Natural killer cell treated with Interleukin-12 subunit alpha and Interleukin-12 subunit beta and Interleukin-15 and Interleukin-18, amount 100 ng/mL, for 72 hours (primary cell): Measurements from ENCODE around the gene BMP5. TPM values are rescaled to one million over a fixed set of nuclear protein-coding genes. Genes with fewer than 3 reads are reported as not detected.

ENCODE experiments used
- ATAC-seq, 2 donors: fragments of 150-1000 bp; cut with Tn5 transposase in 1 of 2; sonication (Bioruptor Pico), chemical (Tn5 transposase) in 1 of 2; 2 replicates each; pipeline ENCODE4 v1.10.0; 2021
- DNase-seq: peaks from one replicate; pipeline ENCODE4 v3.0.0; 2022; ENCODE audit warnings: low spot score
- H3K27ac Mint-ChIP-seq, 2 donors: 1 replicate in 1 of 2; 2 replicates in 1 of 2; pipeline ENCODE4 v1.8.0; 2022; ENCODE audit warnings: mixed read lengths in 2 of 2, mild to moderate bottlenecking in 1 of 2, moderate library complexity in 1 of 2
- H3K27me3 Mint-ChIP-seq, 2 donors: 1 replicate in 1 of 2; 2 replicates in 1 of 2; pipeline ENCODE4 v1.8.0; 2022; ENCODE audit warnings: mixed read lengths in 2 of 2
- H3K36me3 Mint-ChIP-seq: one replicate; pipeline ENCODE4 v1.8.0; 2022; ENCODE audit warnings: mixed read lengths
- H3K4me1 Mint-ChIP-seq, 2 donors: 1 replicate in 1 of 2; 2 replicates in 1 of 2; pipeline ENCODE4 v1.8.0; 2022; ENCODE audit warnings: low read depth in 2 of 2, mixed read lengths in 2 of 2, mild to moderate bottlenecking in 1 of 2
- H3K4me3 Mint-ChIP-seq: one replicate; pipeline ENCODE4 v1.8.0; 2022; ENCODE audit warnings: mixed read lengths
- H3K9me3 Mint-ChIP-seq: 2 replicates; pipeline ENCODE4 v1.8.0; 2022; ENCODE audit warnings: mixed read lengths
- total RNA-seq, 2 donors: library from RNA; stranded (reverse); gene quantifications; one replicate each; pipeline ENCODE4 v1.2.3, GENCODE V29; 2022

The BMP5 gene
- total RNA-seq, 2 donors from 2014 or later, result not detected

DNA sequence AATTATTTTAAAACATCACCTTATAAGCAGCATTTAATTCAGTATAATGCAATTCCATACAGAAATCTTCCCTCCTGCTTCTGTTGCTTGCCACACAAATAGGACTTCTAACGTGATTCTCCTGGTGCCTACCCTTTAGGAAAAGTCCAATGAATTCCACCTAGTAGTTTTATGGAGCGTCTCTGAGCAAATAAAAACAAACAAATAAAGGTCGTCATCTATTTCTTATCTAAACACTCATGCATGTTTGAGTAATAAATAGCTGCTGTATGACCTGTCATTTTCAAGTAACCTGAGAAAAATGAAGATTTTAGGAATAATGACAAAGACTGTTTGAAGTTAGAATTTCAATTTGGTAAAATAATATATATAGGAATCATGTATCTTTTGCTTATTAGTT, 102.7 kb downstream of the BMP5 start:
- ATAC-seq (no peak), DNase-seq (no peak)
- Mint-ChIP-seq H3K27me3 (no peaks in the 10 kb centered on the region), H3K27ac (no peak overlapping the region), H3K36me3 (peaks cover 2% of the 10 kb centered on the region), H3K4me1 (no peaks in the 10 kb centered on the region), H3K4me3 (no peak overlapping the region), H3K9me3 (peaks cover 16% of the 10 kb centered on the region)

DNA sequence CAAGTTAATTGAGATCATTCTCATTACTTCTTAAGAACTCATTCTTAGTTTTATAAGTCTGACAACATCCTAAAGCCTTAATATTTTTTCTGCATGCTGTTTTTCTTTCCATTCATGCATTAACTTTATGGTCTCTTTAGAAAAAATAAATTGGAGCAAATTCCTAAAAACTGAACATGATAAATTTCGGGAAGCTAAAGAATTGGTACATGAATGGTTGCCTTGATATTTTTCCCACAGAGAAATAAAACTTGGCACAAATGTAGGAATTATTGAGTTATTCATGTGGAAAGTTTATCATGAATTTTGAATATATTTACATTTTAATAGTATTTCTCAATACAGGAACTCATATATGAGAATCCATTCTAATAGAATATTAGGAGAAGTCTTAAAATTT, 115.9 kb downstream of the BMP5 start:
- Mint-ChIP-seq H3K4me3 (no peak overlapping the region), H3K27me3 (no peaks in the 10 kb centered on the region), H3K27ac (no peak overlapping the region), H3K4me1 (no peaks in the 10 kb centered on the region), H3K36me3 (peaks cover 6% of the 10 kb centered on the region), H3K9me3 (peaks cover 8% of the 10 kb centered on the region)
- DNase-seq (no peak), ATAC-seq (no peak)

- Mint-ChIP-seq H3K4me1 (no peaks in the 10 kb centered on the region), H3K9me3 (peaks cover 8% of the 10 kb centered on the region), H3K27me3 (no peaks in the 10 kb centered on the region), H3K4me3 (no peak overlapping the region), H3K36me3 (peaks cover 6% of the 10 kb centered on the region), H3K27ac (no peak overlapping the region)
- ATAC-seq (no peak), DNase-seq (no peak)
Measured at GRCh38 chr6:55758156-55758937, 117.0 kb downstream of the BMP5 start.

GRCh38 chr6:55756531-55757031, 118.8 kb downstream of the BMP5 start:
- H3K4me3 Mint-ChIP-seq, result no peak overlapping the region
- H3K27me3 Mint-ChIP-seq, result no peaks in the 10 kb centered on the region
- ATAC-seq (no peak), DNase-seq (no peak)
- no peaks in the 10 kb centered on the region for H3K4me1 Mint-ChIP-seq
- no peak overlapping the region for H3K27ac Mint-ChIP-seq
- peaks cover 5% of the 10 kb centered on the region for H3K36me3 Mint-ChIP-seq
- H3K9me3 Mint-ChIP-seq, result peaks cover 7% of the 10 kb centered on the region

DNA sequence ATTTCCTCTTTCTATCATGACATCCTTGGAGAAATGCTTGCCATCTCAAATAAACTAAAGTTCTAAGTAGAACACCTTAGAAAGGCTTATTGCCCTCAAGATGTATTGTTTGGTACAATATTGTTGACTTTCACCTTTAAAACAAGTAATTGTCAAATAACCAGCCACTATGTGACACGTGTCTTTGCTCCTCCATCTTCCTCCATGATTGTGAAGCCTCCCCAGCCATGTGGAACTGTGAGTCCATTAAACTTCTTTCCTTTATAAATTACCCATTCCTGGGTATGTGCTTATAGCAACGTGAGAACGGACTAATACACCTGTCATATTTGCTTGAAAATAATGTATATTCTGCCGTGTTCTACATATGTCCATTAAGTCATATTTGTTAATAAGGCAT, 126.5 kb downstream of the BMP5 start:
- H3K27me3 Mint-ChIP-seq, result no peaks in the 10 kb centered on the region

DNA sequence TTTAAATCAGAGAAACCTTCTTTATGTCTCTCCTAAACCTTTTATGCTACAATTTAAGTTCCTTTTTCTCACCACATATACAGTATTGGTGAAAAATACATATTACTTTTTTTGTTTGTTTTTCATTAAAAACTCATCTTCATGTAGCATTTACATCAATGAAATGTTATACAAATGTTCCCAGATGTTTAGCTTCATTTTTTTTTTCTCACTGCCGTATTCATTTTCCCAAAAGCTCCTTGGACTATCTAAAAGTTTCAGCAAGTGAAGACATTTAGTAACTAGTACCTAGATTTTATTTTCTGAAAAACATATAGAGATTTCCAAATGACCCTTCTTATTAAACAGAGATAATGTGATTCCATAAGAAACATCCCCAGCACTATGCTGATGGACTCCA, 128.9 kb downstream of the BMP5 start:
- DNase-seq, result no peak
- no peak for ATAC-seq
- Mint-ChIP-seq H3K4me3 (no peak overlapping the region), H3K27me3 (no peaks in the 10 kb centered on the region), H3K9me3 (peaks cover 10% of the 10 kb centered on the region), H3K4me1 (no peaks in the 10 kb centered on the region), H3K36me3 (peaks cover 7% of the 10 kb centered on the region), H3K27ac (no peak overlapping the region)

More for the DNA sequence above, 126.5 kb downstream of the BMP5 start:
- H3K9me3 Mint-ChIP-seq, result peaks cover 10% of the 10 kb centered on the region
- H3K27ac Mint-ChIP-seq, result no peak overlapping the region
- H3K4me3 Mint-ChIP-seq, result no peak overlapping the region
- ATAC-seq, result no peak
- H3K4me1 Mint-ChIP-seq, result no peaks in the 10 kb centered on the region
- peaks cover 7% of the 10 kb centered on the region for H3K36me3 Mint-ChIP-seq
- DNase-seq, result no peak

- no peak overlapping the region for H3K27ac Mint-ChIP-seq
- H3K36me3 Mint-ChIP-seq, result peaks cover 9% of the 10 kb centered on the region
- DNase-seq, result no peak
- ATAC-seq, result no peak
- peaks cover 9% of the 10 kb centered on the region for H3K9me3 Mint-ChIP-seq
- no peaks in the 10 kb centered on the region for H3K4me1 Mint-ChIP-seq
- no peak overlapping the region for H3K4me3 Mint-ChIP-seq
- H3K27me3 Mint-ChIP-seq, result no peaks in the 10 kb centered on the region
Measured at GRCh38 chr6:55734256-55734655, 141.1 kb downstream of the BMP5 start.

DNA sequence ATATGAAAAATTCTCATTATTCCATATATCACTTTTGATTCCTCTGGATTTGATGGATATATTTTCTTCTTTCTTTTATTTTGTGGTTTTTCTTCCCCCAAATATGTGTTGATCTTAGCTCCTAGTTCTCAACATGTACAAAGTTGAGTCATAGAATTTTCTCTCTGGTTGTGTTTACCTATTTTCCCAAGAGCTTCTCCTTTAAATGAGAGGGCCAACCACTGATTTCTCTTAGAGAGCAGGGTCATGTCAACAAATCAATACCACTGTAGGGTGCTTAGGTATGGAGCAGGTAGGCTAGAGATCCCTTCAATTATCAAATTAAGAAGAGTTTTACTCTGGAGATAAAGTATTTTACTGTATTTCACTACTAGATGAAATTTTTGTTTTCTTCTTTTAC, 145.7 kb downstream of the BMP5 start:
- Mint-ChIP-seq H3K36me3 (no peaks in the 10 kb centered on the region), H3K27me3 (no peaks in the 10 kb centered on the region), H3K9me3 (peaks cover 7% of the 10 kb centered on the region), H3K27ac (no peak overlapping the region), H3K4me3 (no peak overlapping the region), H3K4me1 (no peaks in the 10 kb centered on the region)
- DNase-seq (no peak), ATAC-seq (no peak)

DNA sequence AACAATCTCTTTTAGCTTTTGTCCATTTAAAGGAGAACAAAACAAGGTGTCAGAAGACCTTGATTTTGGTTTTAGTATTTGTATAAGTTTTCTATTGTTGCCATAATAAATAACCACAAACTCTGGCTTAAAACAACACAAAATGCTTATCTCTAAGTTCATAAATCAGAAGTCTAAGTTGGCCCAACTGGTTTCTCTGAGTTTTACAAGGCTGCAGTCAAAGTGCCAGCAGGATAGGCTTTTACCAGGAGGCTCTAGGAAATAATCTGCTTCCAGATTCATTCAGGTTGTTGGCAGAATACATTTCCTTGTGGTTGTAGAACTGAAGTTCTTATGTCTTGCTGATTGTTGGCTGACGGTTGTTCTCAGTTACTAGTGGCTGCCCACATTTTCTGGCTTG, 149.2 kb downstream of the BMP5 start:
- Mint-ChIP-seq H3K36me3 (no peaks in the 10 kb centered on the region), H3K4me1 (no peaks in the 10 kb centered on the region), H3K27ac (no peak overlapping the region), H3K9me3 (peaks cover 7% of the 10 kb centered on the region), H3K4me3 (no peak overlapping the region), H3K27me3 (no peaks in the 10 kb centered on the region)
- ATAC-seq (no peak), DNase-seq (no peak)

- H3K27ac Mint-ChIP-seq, result no peak overlapping the region
- H3K36me3 Mint-ChIP-seq, result no peaks in the 10 kb centered on the region
- DNase-seq (no peak), ATAC-seq (no peak)
- H3K27me3 Mint-ChIP-seq, result no peaks in the 10 kb centered on the region
- H3K9me3 Mint-ChIP-seq, result peaks cover 8% of the 10 kb centered on the region
- no peak overlapping the region for H3K4me3 Mint-ChIP-seq
- H3K4me1 Mint-ChIP-seq, result no peaks in the 10 kb centered on the region
Measured at GRCh38 chr6:55714831-55715230, 160.6 kb downstream of the BMP5 start.

DNA sequence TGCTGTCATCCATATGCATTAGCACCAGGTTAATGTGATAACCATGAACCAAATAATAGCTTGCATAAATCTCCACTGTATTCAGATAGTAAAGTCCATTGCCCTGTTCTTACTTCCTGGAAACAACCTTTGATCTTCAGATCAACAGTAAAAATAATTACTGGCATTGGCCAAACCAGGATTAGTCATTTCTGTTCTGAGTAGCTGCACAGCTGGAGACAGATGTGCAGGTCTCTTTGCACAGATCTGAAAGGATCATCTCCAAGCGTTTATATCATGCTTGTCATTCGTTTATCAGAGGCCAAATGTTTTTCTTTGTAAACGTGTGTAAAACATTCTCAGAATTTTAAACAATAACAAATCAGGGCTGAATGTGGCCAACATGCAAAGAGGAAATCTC, 162.0 kb downstream of the BMP5 start:
- Mint-ChIP-seq H3K9me3 (peaks cover 8% of the 10 kb centered on the region), H3K4me3 (no peak overlapping the region), H3K36me3 (no peaks in the 10 kb centered on the region), H3K4me1 (no peaks in the 10 kb centered on the region), H3K27me3 (no peaks in the 10 kb centered on the region), H3K27ac (no peak overlapping the region)
- ATAC-seq (no peak), DNase-seq (no peak)

DNA sequence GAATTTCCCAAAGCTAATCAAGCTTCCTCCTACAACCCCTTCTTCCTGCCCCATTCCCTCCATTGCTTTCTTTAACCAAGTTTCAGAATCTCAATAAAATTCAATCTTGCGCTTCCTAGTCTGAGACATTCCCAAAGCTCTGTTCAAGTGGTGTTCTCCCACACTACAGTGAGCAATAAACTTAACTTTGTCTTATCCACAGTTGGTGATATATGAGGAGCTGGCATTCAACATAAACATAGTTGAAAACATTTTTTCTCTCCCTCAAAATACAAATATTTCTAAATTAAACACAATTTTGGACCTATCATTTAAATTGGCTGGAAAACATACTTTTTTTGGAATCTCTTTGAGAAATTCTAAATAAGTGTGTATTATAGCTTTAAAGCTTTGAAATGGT, 166.7 kb downstream of the BMP5 start:
- no peaks in the 10 kb centered on the region for H3K27me3 Mint-ChIP-seq

DNA sequence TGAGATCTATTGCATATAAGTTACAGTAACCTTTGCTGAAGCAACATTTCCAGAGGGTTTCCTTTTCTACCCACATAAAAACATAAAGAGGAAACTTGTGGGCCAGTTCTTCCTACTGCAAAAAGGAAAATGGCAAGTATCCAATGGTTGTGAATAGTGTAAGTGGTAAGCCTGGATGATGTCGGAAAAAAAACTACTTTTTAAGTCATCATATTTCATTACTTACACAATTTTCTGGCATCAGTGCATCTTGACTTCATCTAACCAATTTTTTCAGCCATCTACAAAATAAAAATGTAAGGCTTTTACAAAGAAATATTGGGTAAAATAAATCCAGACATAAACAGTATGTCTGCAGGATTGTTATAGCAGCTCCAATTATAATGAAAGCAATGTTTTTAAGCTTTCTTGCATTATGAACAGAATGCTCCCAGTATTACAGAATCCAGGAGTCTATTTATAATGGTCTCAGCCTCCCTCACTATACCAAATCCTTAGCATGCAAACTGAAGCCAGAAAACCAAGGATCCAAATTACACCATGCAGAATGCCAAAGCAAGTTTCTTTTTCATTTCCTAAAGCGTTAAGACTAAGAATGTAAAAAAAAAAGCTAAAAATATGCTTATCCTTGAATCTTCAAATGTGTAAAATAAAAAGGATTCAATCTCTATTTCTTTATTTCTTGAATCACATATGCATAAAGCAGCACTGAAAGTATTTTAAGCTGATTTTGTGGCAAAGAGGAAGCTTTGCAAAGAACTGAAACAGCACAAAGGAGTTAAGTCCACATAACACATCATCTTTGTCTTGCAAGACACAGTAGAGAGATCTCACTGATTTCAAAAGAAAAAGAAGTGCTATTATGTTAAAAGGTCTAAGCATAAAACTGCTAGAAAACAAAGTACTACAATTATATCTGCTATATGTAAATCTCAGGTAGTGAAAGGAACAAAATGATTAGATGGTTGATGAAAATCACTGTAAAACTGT, 169.6 kb downstream of the BMP5 start:
- Mint-ChIP-seq H3K27me3 (no peaks in the 10 kb centered on the region), H3K36me3 (no peaks in the 10 kb centered on the region), H3K4me3 (no peak overlapping the region), H3K9me3 (peaks cover 19% of the 10 kb centered on the region), H3K27ac (no peak overlapping the region), H3K4me1 (no peaks in the 10 kb centered on the region)
- ATAC-seq (no peak), DNase-seq (no peak)

More for the DNA sequence above, 166.7 kb downstream of the BMP5 start:
- Mint-ChIP-seq H3K4me1 (no peaks in the 10 kb centered on the region), H3K27ac (no peak overlapping the region), H3K4me3 (no peak overlapping the region), H3K9me3 (peaks cover 12% of the 10 kb centered on the region), H3K36me3 (no peaks in the 10 kb centered on the region)
- DNase-seq (no peak), ATAC-seq (no peak)

DNA sequence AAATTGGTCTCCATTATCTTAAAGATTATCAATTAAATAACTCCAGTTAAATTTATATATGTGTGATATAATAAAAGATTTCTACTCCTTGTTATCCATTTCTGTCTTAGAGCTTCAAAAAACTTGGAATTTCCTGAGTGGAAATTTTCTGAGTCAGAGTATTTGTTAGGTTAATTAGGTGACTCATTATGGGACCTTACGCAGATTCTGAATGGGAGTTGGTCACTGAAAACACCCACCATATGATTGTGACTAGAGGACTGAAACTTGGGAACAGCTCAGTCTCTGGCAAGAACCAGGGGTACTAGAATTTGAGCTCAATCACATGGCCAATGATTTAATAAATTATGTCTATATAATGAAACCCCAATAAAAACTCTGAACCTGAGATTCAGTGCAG, 171.0 kb downstream of the BMP5 start:
- Mint-ChIP-seq H3K4me1 (no peaks in the 10 kb centered on the region), H3K9me3 (peaks cover 23% of the 10 kb centered on the region), H3K36me3 (no peaks in the 10 kb centered on the region), H3K4me3 (no peak overlapping the region), H3K27ac (no peak overlapping the region), H3K27me3 (no peaks in the 10 kb centered on the region)
- DNase-seq (no peak), ATAC-seq (no peak)
